IPS-15b (cell line): ENCODE data around the gene THSD4.

Source experiments
- H3K27me3 ChIP-seq: one replicate; pipeline ENCODE4 v1.6.1; 2013; ENCODE audit warnings: low read length; ENCODE audit not compliant: control insufficient read depth, insufficient read depth
- H3K36me3 ChIP-seq: one replicate; pipeline ENCODE4 v1.6.1; 2013; ENCODE audit warnings: low read length; ENCODE audit not compliant: control insufficient read depth, insufficient read depth
- H3K4me1 ChIP-seq: one replicate; pipeline ENCODE4 v1.6.1; 2013; ENCODE audit warnings: mild to moderate bottlenecking, low read length; ENCODE audit not compliant: control insufficient read depth, insufficient read depth
- H3K4me3 ChIP-seq: one replicate; pipeline ENCODE4 v1.5.1; 2013; ENCODE audit warnings: low read depth, low read length
- H3K9ac ChIP-seq: one replicate; pipeline ENCODE4 v1.6.1; 2013; ENCODE audit warnings: low read depth, mild to moderate bottlenecking, low read length
- H3K9me3 ChIP-seq: one replicate; pipeline ENCODE4 v1.6.1; 2013; ENCODE audit warnings: mild to moderate bottlenecking, low read length; ENCODE audit not compliant: control insufficient read depth, insufficient read depth

THSD4 gene

DNA sequence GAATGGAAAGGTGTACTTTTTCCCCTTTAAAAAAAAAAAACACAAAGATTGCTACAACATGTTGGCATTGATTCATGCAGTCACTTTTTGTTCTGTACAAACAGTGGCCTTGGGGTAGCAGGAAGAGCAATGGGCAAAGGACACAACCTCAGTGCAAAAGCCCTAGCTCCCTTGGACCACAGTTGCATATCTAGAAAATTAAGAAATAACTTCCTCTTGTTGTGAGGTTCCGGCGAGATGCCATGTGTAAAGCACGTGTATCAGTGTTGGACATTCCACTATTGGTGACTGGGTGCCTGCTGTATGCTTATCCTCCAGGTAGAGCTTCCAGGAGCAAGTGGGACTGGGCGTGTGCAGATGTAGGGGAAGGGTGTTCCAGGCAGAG is 164.5 kb downstream of the THSD4 start:
- Histone ChIP-seq H3K27me3 (no peaks in the 10 kb centered on the region), H3K9ac (no peak overlapping the region), H3K9me3 (no peaks in the 10 kb centered on the region), H3K4me3 (no peak overlapping the region), H3K36me3 (no peaks in the 10 kb centered on the region), H3K4me1 (peaks cover 9% of the 10 kb centered on the region)

GRCh38 chr15:71280206-71280605 is 164.9 kb downstream of the THSD4 start:
- Histone ChIP-seq H3K4me3 (no peak overlapping the region), H3K27me3 (no peaks in the 10 kb centered on the region), H3K36me3 (no peaks in the 10 kb centered on the region), H3K9ac (no peak overlapping the region), H3K4me1 (peaks cover 8% of the 10 kb centered on the region), H3K9me3 (no peaks in the 10 kb centered on the region)

DNA sequence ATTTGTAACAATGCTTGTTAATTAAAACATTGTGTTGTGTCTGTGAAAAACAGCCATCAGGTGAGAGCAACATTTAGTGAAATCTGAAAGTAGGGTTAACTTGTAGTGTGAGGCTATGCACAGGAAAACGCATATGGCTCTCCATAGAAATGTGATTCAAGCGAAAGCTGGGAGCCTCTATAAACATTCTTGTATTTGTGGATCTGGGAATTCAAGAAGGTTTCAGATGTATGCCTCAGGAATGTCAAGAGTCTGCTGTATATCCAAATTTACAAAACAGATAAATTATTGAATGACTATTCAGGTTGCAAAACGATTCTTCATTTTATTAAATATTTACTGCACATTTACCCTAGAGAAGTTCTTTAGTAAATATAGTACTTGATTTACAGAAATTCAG is 166.0 kb downstream of the THSD4 start:
- H3K9me3 ChIP-seq = no peaks in the 10 kb centered on the region
- H3K4me1 ChIP-seq = peaks cover 2% of the 10 kb centered on the region
- no peak overlapping the region for H3K9ac ChIP-seq
- no peaks in the 10 kb centered on the region for H3K36me3 ChIP-seq
- H3K4me3 ChIP-seq = no peak overlapping the region
- H3K27me3 ChIP-seq = no peaks in the 10 kb centered on the region

- Histone ChIP-seq H3K4me1 (peaks cover 2% of the 10 kb centered on the region), H3K36me3 (no peaks in the 10 kb centered on the region), H3K4me3 (no peak overlapping the region), H3K27me3 (no peaks in the 10 kb centered on the region), H3K9me3 (no peaks in the 10 kb centered on the region), H3K9ac (no peak overlapping the region)
Observed at GRCh38 chr15:71282076-71282475, 166.8 kb downstream of the THSD4 start.

GRCh38 chr15:71288348-71288955 is 173.2 kb downstream of the THSD4 start:
- no peaks in the 10 kb centered on the region for H3K27me3 ChIP-seq
- no peak overlapping the region for H3K4me3 ChIP-seq

GRCh38 chr15:71290002-71290401 is 174.7 kb downstream of the THSD4 start:
- Histone ChIP-seq H3K4me3 (no peak overlapping the region), H3K27me3 (no peaks in the 10 kb centered on the region), H3K4me1 (no peaks in the 10 kb centered on the region), H3K9me3 (no peaks in the 10 kb centered on the region), H3K36me3 (no peaks in the 10 kb centered on the region), H3K9ac (no peak overlapping the region)

More at GRCh38 chr15:71288348-71288955, 173.2 kb downstream of the THSD4 start:
- no peaks in the 10 kb centered on the region for H3K4me1 ChIP-seq
- no peak overlapping the region for H3K9ac ChIP-seq
- no peaks in the 10 kb centered on the region for H3K36me3 ChIP-seq
- H3K9me3 ChIP-seq = no peaks in the 10 kb centered on the region

GRCh38 chr15:71290881-71291635 is 175.8 kb downstream of the THSD4 start:
- no peaks in the 10 kb centered on the region for H3K9me3 ChIP-seq
- no peaks in the 10 kb centered on the region for H3K27me3 ChIP-seq
- no peak overlapping the region for H3K9ac ChIP-seq
- H3K4me1 ChIP-seq = no peaks in the 10 kb centered on the region
- H3K36me3 ChIP-seq = no peaks in the 10 kb centered on the region
- H3K4me3 ChIP-seq = no peak overlapping the region

- Histone ChIP-seq H3K4me1 (no peaks in the 10 kb centered on the region), H3K4me3 (no peak overlapping the region), H3K9me3 (no peaks in the 10 kb centered on the region), H3K36me3 (no peaks in the 10 kb centered on the region), H3K27me3 (no peaks in the 10 kb centered on the region), H3K9ac (no peak overlapping the region)
Observed at GRCh38 chr15:71291723-71292122, 176.5 kb downstream of the THSD4 start.

GRCh38 chr15:71293723-71294122 is 178.5 kb downstream of the THSD4 start:
- H3K4me1 ChIP-seq = no peaks in the 10 kb centered on the region

DNA sequence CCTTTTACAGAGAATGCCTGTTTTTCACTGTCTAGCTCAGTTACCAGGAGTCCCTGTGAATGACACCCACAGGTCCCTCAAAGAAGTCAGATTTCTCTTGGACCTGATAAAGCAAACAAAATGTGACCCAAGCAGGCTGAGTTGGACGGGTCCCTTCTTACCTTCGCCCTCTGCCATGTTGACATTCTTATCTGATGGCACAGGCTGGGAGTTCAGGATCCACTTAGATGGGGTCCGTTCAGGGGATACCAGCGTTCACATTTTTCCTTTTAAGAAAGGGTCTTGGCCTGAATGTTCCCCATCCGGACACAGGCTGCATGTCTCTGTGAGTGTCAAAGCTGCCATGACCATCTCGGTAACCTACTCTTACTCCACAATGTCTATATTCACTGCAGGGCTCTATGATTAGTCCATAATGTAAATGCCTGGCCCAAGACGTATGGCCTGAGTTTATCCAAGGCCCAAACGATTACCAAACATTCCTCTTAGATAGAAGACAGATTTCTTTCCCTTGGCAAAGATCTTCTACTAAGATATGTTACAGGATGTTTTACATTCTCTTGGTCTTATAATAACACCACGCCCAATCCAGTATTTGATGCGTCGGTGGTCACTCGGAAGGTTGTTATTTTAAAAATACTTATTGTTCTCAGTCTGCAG is 179.1 kb downstream of the THSD4 start:
- Histone ChIP-seq H3K27me3 (no peaks in the 10 kb centered on the region), H3K4me3 (no peak overlapping the region), H3K36me3 (no peaks in the 10 kb centered on the region), H3K4me1 (no peaks in the 10 kb centered on the region), H3K9ac (no peak overlapping the region), H3K9me3 (no peaks in the 10 kb centered on the region)

More at GRCh38 chr15:71293723-71294122, 178.5 kb downstream of the THSD4 start:
- Histone ChIP-seq H3K4me3 (no peak overlapping the region), H3K36me3 (no peaks in the 10 kb centered on the region), H3K9ac (no peak overlapping the region), H3K9me3 (no peaks in the 10 kb centered on the region), H3K27me3 (no peaks in the 10 kb centered on the region)

DNA sequence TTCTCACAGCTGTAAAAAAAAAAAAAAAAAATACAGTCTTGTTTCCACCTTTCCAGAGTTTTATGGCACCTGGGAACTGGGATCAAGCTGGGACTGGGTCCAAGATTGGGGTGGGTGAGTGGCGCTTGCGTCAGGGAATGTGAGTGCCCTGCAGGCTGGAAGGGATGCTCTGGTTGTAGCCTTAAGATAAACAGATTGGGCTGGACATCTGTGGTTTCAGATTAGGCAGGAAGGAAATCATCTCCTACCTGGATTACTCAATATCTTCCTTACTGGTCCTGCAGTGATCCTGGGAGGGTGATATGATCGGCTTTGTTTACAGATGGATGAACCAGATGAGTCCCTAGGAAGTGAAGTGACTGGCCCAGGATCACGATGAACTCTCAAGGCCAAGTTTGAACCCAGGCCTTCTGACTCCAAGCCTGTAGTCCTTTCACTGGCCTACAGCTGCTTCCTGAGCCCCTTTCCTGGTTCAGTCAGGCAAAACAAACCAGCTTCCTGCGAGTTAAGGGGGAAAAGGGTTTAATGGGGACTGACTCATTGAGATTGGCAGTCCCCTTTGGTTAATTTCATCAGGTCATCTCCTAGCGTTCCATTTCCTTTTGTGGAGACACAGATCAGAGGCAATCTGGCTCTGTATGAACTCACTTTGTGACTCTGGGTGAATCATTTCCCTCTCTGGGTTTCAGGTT is 179.8 kb downstream of the THSD4 start:
- Histone ChIP-seq H3K4me3 (no peak overlapping the region), H3K9me3 (no peaks in the 10 kb centered on the region)

More for the DNA sequence above, 179.8 kb downstream of the THSD4 start:
- no peaks in the 10 kb centered on the region for H3K36me3 ChIP-seq
- H3K27me3 ChIP-seq = no peaks in the 10 kb centered on the region
- no peaks in the 10 kb centered on the region for H3K4me1 ChIP-seq
- H3K9ac ChIP-seq = no peak overlapping the region
